G401.6 (cell line): ENCODE measurements around the gene PAX6.
"Not testable (repeated sequence)": the region's sequence is repeated elsewhere in the genome, so short reads cannot be mapped to it uniquely, and the experiment has no call there.

ENCODE experiments used
- FAIRE-seq: peaks from 2 replicates; lab custom pipeline; 2012; peaks lifted over from hg19 to GRCh38; lab: Jason Lieb, UNC

Gene PAX6

DNA sequence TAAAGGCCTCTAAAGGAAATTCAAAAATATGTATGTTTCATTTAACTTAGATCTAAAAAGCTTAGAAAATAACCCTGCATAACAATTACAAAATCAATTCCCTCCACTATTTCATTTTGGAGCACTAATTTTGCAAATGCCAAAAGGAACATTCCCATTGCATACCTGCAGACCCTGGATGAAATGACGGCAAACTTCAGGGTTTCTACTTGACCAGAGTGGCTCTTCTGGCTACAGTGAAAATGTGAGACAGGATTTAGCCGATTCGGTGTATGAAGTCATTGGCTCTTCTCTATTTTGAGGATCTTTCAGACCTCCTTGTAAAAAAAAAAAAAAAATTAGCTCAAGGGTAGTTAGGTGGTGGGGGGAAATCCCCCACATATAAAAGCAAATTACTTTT, 44.1 kb downstream of the PAX6 start:
- FAIRE-seq, result no peak

- no peak for FAIRE-seq
Measured at GRCh38 chr11:31764766-31765165, 46.4 kb downstream of the PAX6 start.

DNA sequence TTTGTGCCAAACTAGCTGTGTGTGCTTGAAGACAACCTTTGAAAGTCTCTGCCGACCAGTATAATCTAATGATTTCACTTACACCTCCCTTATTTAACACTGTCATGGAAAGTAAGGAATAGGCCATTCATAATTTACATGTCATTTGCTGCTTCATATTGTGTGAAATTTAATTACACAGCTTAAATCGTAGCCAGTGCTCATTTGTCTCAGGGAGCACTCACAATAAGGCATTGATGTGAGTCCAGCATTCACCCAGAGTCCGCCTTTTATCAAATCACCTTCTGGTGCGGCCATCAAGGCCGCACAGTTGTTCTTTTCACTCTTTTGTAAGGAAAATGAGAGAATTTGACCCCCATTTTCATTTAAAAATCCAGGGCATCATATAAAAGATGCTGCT, 46.9 kb downstream of the PAX6 start:
- no peak for FAIRE-seq

- FAIRE-seq, result no peak
Measured at GRCh38 chr11:31763296-31763695, 47.8 kb downstream of the PAX6 start.

DNA sequence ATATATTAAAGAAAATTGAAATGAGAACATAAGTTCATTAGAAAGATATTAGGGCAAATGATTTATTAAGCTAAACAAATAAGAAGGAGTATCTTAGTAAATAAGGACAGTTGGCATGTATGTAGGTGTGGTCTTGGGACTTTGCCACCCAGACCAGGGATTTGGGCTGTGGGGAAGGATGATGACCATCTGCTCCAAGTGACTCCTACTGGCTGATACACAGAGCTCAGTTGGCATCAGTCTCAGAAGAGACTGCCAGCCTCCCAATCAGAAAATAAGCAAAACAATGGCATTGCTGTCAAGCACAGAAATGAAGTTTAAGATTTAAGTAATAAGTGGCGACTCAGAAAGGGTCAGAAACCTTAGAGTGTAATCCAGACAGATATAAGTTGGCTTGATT, 49.5 kb downstream of the PAX6 start:
- FAIRE-seq, result no peak

DNA sequence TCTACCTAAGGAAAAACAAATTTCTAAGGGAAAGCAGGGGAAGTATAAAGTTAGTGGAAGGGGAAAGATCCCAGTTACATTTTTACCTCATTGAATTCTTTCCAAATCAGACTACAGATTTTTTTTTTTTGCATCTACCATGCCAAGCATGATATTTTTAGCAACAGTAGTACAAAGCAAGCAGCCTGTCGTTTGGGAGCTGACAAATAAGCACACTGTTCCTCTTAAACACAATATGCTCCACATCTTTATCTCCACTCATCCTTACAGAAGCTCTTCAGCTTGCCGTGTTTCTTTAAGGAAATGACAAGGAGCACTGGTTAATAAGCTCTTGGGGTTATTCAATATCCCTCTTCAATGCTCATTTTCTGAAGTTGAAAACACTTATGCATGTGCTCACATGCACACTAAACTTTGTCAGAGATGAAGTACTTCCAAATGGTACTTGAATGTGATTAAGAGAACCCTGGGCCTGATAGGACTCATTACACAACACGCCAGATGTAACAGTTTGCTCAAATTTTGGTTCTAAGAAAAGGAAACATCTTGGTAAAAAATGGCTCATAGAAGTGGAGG, 53.8 kb downstream of the PAX6 start:
- FAIRE-seq, result no peak

GRCh38 chr11:31747581-31747980, 63.5 kb downstream of the PAX6 start:
- no peak for FAIRE-seq

GRCh38 chr11:31740731-31741368, 70.3 kb downstream of the PAX6 start:
- not testable (repeated sequence) for FAIRE-seq

DNA sequence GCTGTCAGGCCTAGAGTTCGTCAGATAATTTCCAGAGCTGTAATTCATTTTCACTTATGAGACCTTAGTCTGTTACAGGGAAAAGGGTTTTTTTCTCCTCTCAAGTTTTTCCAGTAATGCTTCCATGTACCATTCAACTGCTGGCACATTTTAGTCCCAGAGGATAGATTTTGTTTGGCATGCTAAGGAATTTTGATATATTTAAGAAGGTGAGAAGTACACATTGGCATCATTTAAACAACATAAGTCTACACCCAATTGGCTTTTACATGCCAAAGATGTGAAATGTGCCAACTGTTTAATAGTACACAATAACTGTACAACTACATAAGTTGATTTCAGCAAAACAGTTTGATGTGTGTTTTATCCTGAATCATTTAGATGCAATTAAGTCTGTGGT, 71.0 kb downstream of the PAX6 start:
- no peak for FAIRE-seq
